ENCODE data around the gene LRATD1.

LRATD1 gene

DNA sequence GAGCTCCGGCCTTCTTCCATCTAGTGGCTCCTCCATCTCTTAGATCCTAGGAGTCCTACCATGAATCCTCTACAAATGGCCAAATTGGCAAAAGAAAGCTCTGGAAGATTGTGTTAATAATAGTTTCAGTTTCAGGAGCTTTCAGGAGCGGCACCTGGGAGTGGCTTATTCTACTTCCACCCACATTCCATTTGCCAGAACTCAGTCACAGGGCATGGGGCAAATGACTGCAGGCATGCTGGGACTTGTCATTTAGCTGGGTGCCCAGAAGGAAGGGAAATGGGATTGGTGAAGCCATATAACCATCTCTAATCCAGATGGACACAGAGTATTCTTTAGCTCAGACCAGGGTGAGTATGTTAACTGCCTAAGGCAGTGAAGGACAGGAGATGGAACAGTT, 3.6 kb upstream of the LRATD1 start:
- CTCF ChIA-PET, result no interaction called here
- H3K27ac ChIP-seq, result no peak overlapping the region; the same call in 1 of the 2 replicates
- POLR2A ChIA-PET (ENCODE audit: low non-redundant PET), result interaction anchor here (0.5 kb wide), 1 partner anchor 54 kb away, joined by 14 read pairs; no protein-coding TSS in a partner anchor
- TF ChIP-seq, protein P1, sequence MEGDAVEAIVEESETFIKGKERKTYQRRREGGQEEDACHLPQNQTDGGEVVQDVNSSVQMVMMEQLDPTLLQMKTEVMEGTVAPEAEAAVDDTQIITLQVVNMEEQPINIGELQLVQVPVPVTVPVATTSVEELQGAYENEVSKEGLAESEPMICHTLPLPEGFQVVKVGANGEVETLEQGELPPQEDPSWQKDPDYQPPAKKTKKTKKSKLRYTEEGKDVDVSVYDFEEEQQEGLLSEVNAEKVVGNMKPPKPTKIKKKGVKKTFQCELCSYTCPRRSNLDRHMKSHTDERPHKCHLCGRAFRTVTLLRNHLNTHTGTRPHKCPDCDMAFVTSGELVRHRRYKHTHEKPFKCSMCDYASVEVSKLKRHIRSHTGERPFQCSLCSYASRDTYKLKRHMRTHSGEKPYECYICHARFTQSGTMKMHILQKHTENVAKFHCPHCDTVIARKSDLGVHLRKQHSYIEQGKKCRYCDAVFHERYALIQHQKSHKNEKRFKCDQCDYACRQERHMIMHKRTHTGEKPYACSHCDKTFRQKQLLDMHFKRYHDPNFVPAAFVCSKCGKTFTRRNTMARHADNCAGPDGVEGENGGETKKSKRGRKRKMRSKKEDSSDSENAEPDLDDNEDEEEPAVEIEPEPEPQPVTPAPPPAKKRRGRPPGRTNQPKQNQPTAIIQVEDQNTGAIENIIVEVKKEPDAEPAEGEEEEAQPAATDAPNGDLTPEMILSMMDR (conservative IDR thresholded peaks at IDR 0.05; ENCODE audit: low read depth), result no peak
- peak; percentile 71 for DNase-seq (ENCODE audit: low spot score)

DNA sequence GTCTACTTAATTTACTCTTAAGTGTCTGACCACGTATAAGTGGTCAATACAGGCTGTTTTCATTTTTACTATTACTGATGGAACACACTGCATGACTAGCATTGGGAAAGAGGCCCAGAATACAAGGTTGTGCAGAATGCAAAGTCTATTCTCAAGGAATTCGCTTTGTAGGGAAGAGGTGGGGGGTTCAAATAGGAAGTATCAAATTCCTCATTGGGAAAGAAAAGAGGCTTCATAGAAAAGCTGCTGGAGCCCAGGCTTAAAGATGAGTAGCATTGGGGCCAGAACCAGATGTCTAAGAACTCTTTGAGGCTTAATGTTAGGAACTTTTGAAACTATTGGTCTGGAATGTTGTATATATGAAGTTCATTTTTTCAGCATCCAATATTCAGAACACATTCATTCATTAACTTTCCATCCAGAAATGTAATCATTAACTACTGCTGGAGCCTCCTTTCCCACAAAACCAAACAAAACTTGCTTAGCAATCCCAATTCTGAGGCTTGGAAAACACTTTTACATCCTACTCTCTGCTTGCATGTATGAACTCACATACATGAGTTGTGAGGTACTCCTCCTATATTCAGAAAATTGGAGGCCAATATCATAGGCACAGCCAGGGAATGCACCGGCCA, 994 bp upstream of the LRATD1 start:
- POLR2A ChIA-PET (ENCODE audit: low non-redundant PET), result no interaction called here
- CTCF ChIA-PET, result no interaction called here
- no peak for DNase-seq (ENCODE audit: low spot score)
- TF ChIP-seq, protein P1 (conservative IDR thresholded peaks at IDR 0.05; ENCODE audit: low read depth), result no peak
- no peak overlapping the region; the same call in 1 of the 2 replicates for H3K27ac ChIP-seq

DNA sequence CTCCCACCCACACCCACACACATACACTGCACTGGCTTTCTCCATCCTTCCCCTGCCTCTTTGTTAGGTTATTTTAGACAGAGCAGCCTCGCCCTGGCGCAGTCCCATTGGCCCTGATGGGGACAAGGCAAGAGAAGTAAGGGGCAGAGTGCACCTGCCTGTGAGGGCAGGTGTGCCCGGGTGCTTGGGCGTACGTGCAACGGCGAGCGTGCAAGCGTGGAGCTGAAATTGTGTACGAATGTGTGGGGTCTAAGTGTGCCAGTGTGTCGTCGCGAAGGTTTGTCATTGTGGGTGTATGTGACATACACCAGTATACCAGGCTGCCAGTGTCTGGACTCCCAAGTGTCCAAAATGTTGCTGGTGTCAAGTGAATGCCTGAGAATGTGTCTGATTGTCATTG, 544 bp downstream of the LRATD1 start:
- ChIA-PET POLR2A (ENCODE audit: low non-redundant PET) (no interaction called here), CTCF (interaction anchor here (1.7 kb wide), 1 partner anchor 12 kb away, joined by 4 read pairs; no protein-coding TSS in a partner anchor)
- TF ChIP-seq, protein P1 (conservative IDR thresholded peaks at IDR 0.05; ENCODE audit: low read depth), result no peak
- peak; percentile 4 for DNase-seq (ENCODE audit: low spot score)
- H3K27ac ChIP-seq, result no peak overlapping the region

DNA sequence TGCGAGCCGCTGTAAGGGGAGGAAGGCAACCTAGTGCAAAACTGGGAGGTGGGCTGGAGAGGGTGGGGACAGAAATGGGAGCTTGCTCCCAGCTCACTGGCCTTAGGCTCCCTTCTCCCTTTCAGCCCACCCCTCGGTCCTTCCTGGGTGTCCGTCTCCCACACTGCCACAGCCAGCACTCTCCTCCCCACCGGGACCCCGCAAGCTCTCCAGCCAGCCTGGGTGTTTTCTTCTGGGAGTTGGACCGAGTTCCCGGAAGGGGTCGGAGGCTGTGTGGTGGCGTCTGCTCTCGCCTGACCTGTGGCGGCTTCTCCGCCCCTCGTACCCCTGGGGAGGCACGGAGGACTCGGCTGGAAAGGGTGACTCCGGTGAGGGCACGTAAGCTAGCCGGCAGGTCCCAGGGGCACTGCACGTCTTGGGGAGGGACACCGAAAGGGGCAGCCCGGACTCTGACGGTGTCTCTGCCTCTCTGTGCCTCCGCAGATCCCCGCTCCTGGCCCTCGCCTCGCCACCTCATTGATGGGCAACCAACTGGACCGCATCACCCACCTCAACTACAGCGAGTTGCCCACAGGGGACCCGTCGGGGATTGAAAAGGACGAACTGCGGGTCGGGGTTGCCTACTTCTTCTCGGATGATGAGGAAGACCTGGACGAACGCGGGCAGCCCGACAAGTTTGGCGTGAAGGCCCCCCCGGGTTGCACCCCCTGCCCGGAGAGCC, 1.1 kb downstream of the LRATD1 start:
- no peak for DNase-seq (ENCODE audit: low spot score)
- TF ChIP-seq, protein P1 (conservative IDR thresholded peaks at IDR 0.05; ENCODE audit: low read depth), result no peak
- ChIA-PET POLR2A (ENCODE audit: low non-redundant PET) (no interaction called here), CTCF (interaction anchor here (0.6 to 2.0 kb wide), 16 partner anchors 12 to 444 kb away, joined by 3 to 8 read pairs (median 4); no protein-coding TSS in a partner anchor)
- no peak overlapping the region for H3K27ac ChIP-seq

DNA sequence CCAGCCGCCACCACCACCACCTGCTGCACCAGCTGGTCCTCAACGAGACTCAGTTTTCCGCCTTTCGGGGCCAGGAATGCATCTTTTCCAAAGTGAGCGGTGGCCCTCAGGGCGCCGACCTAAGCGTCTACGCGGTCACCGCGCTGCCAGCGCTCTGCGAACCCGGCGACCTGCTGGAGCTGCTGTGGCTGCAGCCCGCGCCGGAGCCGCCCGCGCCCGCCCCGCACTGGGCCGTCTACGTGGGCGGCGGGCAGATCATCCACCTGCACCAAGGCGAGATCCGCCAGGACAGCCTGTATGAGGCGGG, 1.6 kb downstream of the LRATD1 start:
- TF ChIP-seq, protein P1 (conservative IDR thresholded peaks at IDR 0.05; ENCODE audit: low read depth), result no peak
- ChIA-PET CTCF (interaction anchor here (0.6 to 2.0 kb wide), 18 partner anchors 13 to 445 kb away, joined by 3 to 8 read pairs (median 4); no protein-coding TSS in a partner anchor), POLR2A (ENCODE audit: low non-redundant PET) (no interaction called here)
- no peak for DNase-seq (ENCODE audit: low spot score)
- no peak overlapping the region for H3K27ac ChIP-seq

DNA sequence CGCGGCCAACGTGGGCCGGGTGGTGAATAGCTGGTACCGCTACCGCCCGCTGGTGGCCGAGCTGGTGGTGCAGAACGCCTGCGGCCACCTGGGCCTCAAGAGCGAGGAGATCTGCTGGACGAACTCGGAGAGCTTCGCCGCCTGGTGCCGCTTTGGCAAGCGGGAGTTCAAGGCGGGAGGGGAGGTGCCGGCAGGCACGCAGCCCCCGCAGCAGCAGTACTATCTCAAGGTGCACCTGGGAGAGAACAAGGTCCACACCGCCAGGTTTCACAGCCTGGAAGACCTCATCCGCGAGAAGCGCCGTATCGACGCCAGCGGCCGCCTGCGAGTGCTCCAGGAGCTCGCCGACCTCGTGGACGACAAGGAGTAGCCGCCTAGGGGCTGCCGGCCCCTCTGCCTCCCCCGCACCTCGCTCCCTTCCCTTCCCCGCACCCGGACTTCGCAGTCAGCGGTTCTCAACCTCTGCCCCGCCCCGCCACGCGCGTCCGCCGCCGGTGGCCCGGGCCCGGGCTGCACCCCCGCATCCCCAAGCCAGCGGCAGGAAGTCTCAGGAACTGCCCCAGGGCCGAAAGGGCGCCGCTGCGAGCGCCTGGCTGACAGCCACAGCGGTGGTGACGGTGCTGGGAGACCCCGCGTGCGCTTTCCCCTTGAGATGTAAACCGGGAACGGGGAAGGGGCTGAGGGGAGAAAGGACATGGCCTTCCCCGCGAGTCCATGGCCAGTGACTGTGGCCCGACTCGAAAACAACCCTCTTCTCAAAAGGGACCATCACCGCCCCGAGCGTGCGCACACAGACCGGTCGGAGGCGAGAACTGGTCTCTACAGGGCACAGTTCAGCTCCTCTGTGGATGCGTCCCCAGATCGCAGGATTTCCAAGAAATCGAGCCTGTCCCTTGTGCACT, 2.2 kb downstream of the LRATD1 start:
- DNase-seq (ENCODE audit: low spot score), result peak; percentile 84
- H3K27ac ChIP-seq, result peak overlapping the region; percentile 82
- ChIA-PET POLR2A (ENCODE audit: low non-redundant PET) (no interaction called here), CTCF (interaction anchor here (0.5 to 2.0 kb wide), 21 partner anchors 13 to 445 kb away, joined by 3 to 8 read pairs (median 4); no protein-coding TSS in a partner anchor)
- TF ChIP-seq, protein P1 (conservative IDR thresholded peaks at IDR 0.05; ENCODE audit: low read depth), result peak; percentile 84
